Caco-2 (cell line): ENCODE measurements around the gene CASP9. TPM values are rescaled to one million over a fixed set of nuclear protein-coding genes. Genes with fewer than 3 reads are reported as not detected.

ENCODE experiments used
- BruUV-seq: library from RNA; stranded (reverse); fragments of 400-500 nt; replicated peaks from 2 replicates; lab custom pipeline; 2021; lab: Mats Ljungman, UMichigan
- CTCF ChIA-PET: fragments of 300-600 bp; sonication (Branson Sonifier 250); formaldehyde crosslinking; loops from one replicate; lab custom pipeline; 2022; ENCODE audit warnings: antibody characterized with exemption; lab: Charles Lee
- POLR2A ChIA-PET: fragments of 300-600 bp; sonication (Branson Sonifier 250); formaldehyde crosslinking; loops from one replicate; lab custom pipeline; 2022; ENCODE audit warnings: antibody characterized with exemption; lab: Charles Lee
- DNase-seq, 2 experiments: peaks; one replicate each; pipeline versions ENCODE4 v3.0.0 to v3.0.0-alpha.2; 2020 to 2022
- H3K27me3 ChIP-seq: replicated peaks from 2 replicates; pipeline ENCODE4 v1.6.0; 2011; ENCODE audit warnings: low read length; ENCODE audit not compliant: control insufficient read depth, insufficient read depth
- H3K36me3 ChIP-seq: 2 replicates; pipeline ENCODE4 v1.5.1; 2011; ENCODE audit warnings: low read length; ENCODE audit not compliant: control insufficient read depth, insufficient read depth
- H3K4me1 ChIP-seq: fragments of 250-450 bp; sonication (Bioruptor Pico); 2 replicates; pipeline ENCODE4 v1.5.1; 2020; ENCODE audit warnings: mild to moderate bottlenecking
- H3K4me3 ChIP-seq: 2 replicates; pipeline ENCODE4 v1.5.1; 2011; ENCODE audit warnings: low read depth, mild to moderate bottlenecking, control low read depth, low read length
- H3K9me3 ChIP-seq: fragments of 250-450 bp; sonication (Bioruptor Pico); 2 replicates; pipeline ENCODE4 v1.5.1; 2020; ENCODE audit warnings: mild to moderate bottlenecking, moderate library complexity
- H3K27ac Mint-ChIP-seq: one replicate; pipeline ENCODE4 v1.8.0; 2022; ENCODE audit warnings: mixed read lengths; ENCODE audit not compliant: unreplicated experiment
- H3K27me3 Mint-ChIP-seq: one replicate; pipeline ENCODE4 v1.8.0; 2022; ENCODE audit warnings: mixed read lengths; ENCODE audit not compliant: insufficient read depth, unreplicated experiment
- H3K36me3 Mint-ChIP-seq: one replicate; pipeline ENCODE4 v1.8.0; 2022; ENCODE audit warnings: mild to moderate bottlenecking, mixed read lengths; ENCODE audit not compliant: insufficient read depth, unreplicated experiment
- H3K4me1 Mint-ChIP-seq: one replicate; pipeline ENCODE4 v1.8.0; 2022; ENCODE audit warnings: low read depth, mixed read lengths; ENCODE audit not compliant: unreplicated experiment
- H3K4me3 Mint-ChIP-seq: one replicate; pipeline ENCODE4 v1.8.0; 2022; ENCODE audit warnings: mild to moderate bottlenecking, moderate library complexity, mixed read lengths; ENCODE audit not compliant: unreplicated experiment
- H3K9me3 Mint-ChIP-seq: one replicate; pipeline ENCODE4 v1.8.0; 2022; ENCODE audit warnings: mixed read lengths; ENCODE audit not compliant: unreplicated experiment
- intact Hi-C: fragments of 100-400 bp; cut with micrococcal nuclease; formaldehyde crosslinking; loops from one replicate; pipeline ENCODE4 v1.10.0; 2022; ENCODE audit not compliant: unreplicated experiment
- total RNA-seq: library from RNA; stranded (reverse); gene quantifications from 2 replicates; pipeline ENCODE4 v1.2.3, GENCODE V29; 2022
- TF ChIP-seq, protein P1 (sequence below), 2 experiments: fragments of 200-600 bp in 1 of 2; IDR thresholded peaks; 1 replicate in 1 of 2; 2 replicates in 1 of 2; pipeline versions ENCODE4 v1.5.1 to v1.8.0; 2011 to 2022; ENCODE audit warnings: antibody characterized with exemption in 1 of 2, control low read depth in 1 of 2, inconsistent platforms in 1 of 2, low read depth in 1 of 2, low read length in 1 of 2, mild to moderate bottlenecking in 1 of 2, moderate library complexity in 1 of 2; ENCODE audit not compliant: insufficient read depth in 1 of 2, severe bottlenecking in 1 of 2, unreplicated experiment in 1 of 2

Gene CASP9
- total RNA-seq, 1 experiment from 2014 or later, result 9.9 TPM

- Mint-ChIP-seq H3K4me3 (no peak overlapping the region), H3K27ac (no peak overlapping the region), H3K4me1 (no peaks in the 10 kb centered on the region), H3K36me3 (no peaks in the 10 kb centered on the region), H3K9me3 (no peaks in the 10 kb centered on the region), H3K27me3 (no peaks in the 10 kb centered on the region)
- H3K27me3 ChIP-seq, result no peaks in the 10 kb centered on the region; the same call in 1 of the 2 replicates
- intact Hi-C loops, result no loop called here
- H3K9me3 ChIP-seq, result no peaks in the 10 kb centered on the region
- TF ChIP-seq, protein P1, sequence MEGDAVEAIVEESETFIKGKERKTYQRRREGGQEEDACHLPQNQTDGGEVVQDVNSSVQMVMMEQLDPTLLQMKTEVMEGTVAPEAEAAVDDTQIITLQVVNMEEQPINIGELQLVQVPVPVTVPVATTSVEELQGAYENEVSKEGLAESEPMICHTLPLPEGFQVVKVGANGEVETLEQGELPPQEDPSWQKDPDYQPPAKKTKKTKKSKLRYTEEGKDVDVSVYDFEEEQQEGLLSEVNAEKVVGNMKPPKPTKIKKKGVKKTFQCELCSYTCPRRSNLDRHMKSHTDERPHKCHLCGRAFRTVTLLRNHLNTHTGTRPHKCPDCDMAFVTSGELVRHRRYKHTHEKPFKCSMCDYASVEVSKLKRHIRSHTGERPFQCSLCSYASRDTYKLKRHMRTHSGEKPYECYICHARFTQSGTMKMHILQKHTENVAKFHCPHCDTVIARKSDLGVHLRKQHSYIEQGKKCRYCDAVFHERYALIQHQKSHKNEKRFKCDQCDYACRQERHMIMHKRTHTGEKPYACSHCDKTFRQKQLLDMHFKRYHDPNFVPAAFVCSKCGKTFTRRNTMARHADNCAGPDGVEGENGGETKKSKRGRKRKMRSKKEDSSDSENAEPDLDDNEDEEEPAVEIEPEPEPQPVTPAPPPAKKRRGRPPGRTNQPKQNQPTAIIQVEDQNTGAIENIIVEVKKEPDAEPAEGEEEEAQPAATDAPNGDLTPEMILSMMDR (IDR thresholded peaks at IDR 0.05; ENCODE audit: insufficient read depth in 1 of 2, low read depth in 1 of 2, low read length in 1 of 2, severe bottlenecking in 1 of 2, unreplicated experiment in 1 of 2), result no peak
- ChIA-PET POLR2A (no interaction called here), CTCF (interaction anchor here (0.5 to 1.5 kb wide), 2 partner anchors 24 to 120 kb away, joined by 4 to 6 read pairs; no protein-coding TSS in a partner anchor)
- H3K4me3 ChIP-seq, result no peak overlapping the region
- no peak for DNase-seq
- H3K36me3 ChIP-seq, result no peaks in the 10 kb centered on the region
- no peaks in the 10 kb centered on the region for H3K4me1 ChIP-seq
- no TSS peak for BruUV-seq
Measured at GRCh38 chr1:15443281-15443680, 80.7 kb downstream of the CASP9 start.

DNA sequence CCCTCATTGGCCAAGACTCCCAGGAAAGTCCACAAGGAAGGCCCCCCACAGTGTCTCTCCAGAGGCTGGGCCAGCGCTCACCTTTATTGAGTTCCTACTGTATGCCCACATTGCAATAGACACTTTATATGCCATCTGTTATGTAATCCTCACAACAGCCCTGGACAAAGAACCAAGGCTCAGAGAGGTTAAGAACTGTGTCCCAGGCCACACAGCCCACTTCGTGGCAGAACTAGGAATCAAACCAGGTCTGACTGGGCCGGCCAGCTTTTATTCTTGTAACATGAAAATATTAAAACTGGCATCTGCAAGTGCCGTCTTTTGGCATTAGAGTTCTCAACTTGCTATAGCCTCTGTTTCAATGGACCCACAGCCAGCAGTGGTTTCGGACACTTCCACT, 81.3 kb downstream of the CASP9 start:
- no peaks in the 10 kb centered on the region for H3K9me3 Mint-ChIP-seq
- intact Hi-C loops, result no loop called here
- no peaks in the 10 kb centered on the region for H3K27me3 Mint-ChIP-seq
- no peaks in the 10 kb centered on the region; the same call in 1 of the 2 replicates for H3K27me3 ChIP-seq
- no peaks in the 10 kb centered on the region for H3K4me1 ChIP-seq
- DNase-seq, result no peak
- ChIA-PET POLR2A (no interaction called here), CTCF (no interaction called here)
- H3K27ac Mint-ChIP-seq, result no peak overlapping the region
- no peaks in the 10 kb centered on the region for H3K36me3 Mint-ChIP-seq
- no peak overlapping the region for H3K4me3 Mint-ChIP-seq
- TF ChIP-seq, protein P1 (IDR thresholded peaks at IDR 0.05; ENCODE audit: insufficient read depth in 1 of 2, low read depth in 1 of 2, low read length in 1 of 2, severe bottlenecking in 1 of 2, unreplicated experiment in 1 of 2), result no peak
- H3K9me3 ChIP-seq, result no peaks in the 10 kb centered on the region
- H3K36me3 ChIP-seq, result no peaks in the 10 kb centered on the region
- no peak overlapping the region for H3K4me3 ChIP-seq
- no TSS peak for BruUV-seq
- H3K4me1 Mint-ChIP-seq, result no peaks in the 10 kb centered on the region

GRCh38 chr1:15442119-15442518, 81.9 kb downstream of the CASP9 start:
- ChIA-PET POLR2A (no interaction called here), CTCF (no interaction called here)
- BruUV-seq, result no TSS peak
- Mint-ChIP-seq H3K9me3 (no peaks in the 10 kb centered on the region), H3K27ac (no peak overlapping the region), H3K4me1 (no peaks in the 10 kb centered on the region), H3K36me3 (no peaks in the 10 kb centered on the region), H3K27me3 (no peaks in the 10 kb centered on the region), H3K4me3 (no peak overlapping the region)
- TF ChIP-seq, protein P1 (IDR thresholded peaks at IDR 0.05; ENCODE audit: insufficient read depth in 1 of 2, low read depth in 1 of 2, low read length in 1 of 2, severe bottlenecking in 1 of 2, unreplicated experiment in 1 of 2), result no peak
- DNase-seq, result no peak
- no peak overlapping the region for H3K4me3 ChIP-seq
- H3K27me3 ChIP-seq, result no peaks in the 10 kb centered on the region; the same call in 1 of the 2 replicates
- no peaks in the 10 kb centered on the region for H3K9me3 ChIP-seq
- no peaks in the 10 kb centered on the region for H3K36me3 ChIP-seq
- no peaks in the 10 kb centered on the region for H3K4me1 ChIP-seq
- intact Hi-C loops, result no loop called here

Other genes starting within 250 kb of the CASP9 start
- 29.5 and 30.3 TPM in 2 replicates for gene EFHD2, start 114.3 kb downstream of the CASP9 start, total RNA-seq
- gene CTRC, start 85.8 kb downstream of the CASP9 start, total RNA-seq, result not detected in 2 replicates
- gene CELA2A, start 67.5 kb downstream of the CASP9 start, total RNA-seq, result not detected in 2 replicates
- gene CELA2B, start 48.1 kb downstream of the CASP9 start, total RNA-seq, result not detected in 2 replicates
- 15.1 and 17.2 TPM in 2 replicates for gene DNAJC16, start 2.6 kb upstream of the CASP9 start, total RNA-seq
- 46.5 and 48.3 TPM in 2 replicates for gene AGMAT, start 60.8 kb upstream of the CASP9 start, total RNA-seq
- gene DDI2, start 93.2 kb upstream of the CASP9 start, total RNA-seq, result 53.1 and 53.4 TPM in 2 replicates
- 33.3 and 38.6 TPM in 2 replicates for gene PLEKHM2, start 160.1 kb upstream of the CASP9 start, total RNA-seq
- 0.49 and 1.1 TPM in 2 replicates for gene SLC25A34, start 212.0 kb upstream of the CASP9 start, total RNA-seq
- gene TMEM82, start 218.3 kb upstream of the CASP9 start, total RNA-seq, result 2.7 and 3.5 TPM in 2 replicates
- 3.6 and 5.5 TPM in 2 replicates for gene FBLIM1, start 234.6 kb upstream of the CASP9 start, total RNA-seq